H1 (cell line): ENCODE measurements around the gene CELF2. TPM values are rescaled to one million over a fixed set of nuclear protein-coding genes. Genes with fewer than 3 reads are reported as not detected.

ENCODE experiments used
- RBBP5 ChIP-seq: IDR thresholded peaks from 2 replicates; pipeline ENCODE4 v1.7.1; 2012; ENCODE audit warnings: low read depth, mild to moderate bottlenecking, inconsistent platforms, low read length, moderate library complexity, borderline replicate concordance
- RFX5 ChIP-seq: IDR thresholded peaks from 2 replicates; pipeline ENCODE4 v1.6.1; 2011; ENCODE audit warnings: low read depth, low read length, improper control_type of control experiment, borderline replicate concordance
- polyA plus RNA-seq, 7 experiments: library from polyadenylated mRNA; depleted of rRNA in 3 of 7; stranded (reverse) in 5 of 7; unstranded in 2 of 7; fragments of >200 nt in 5 of 7; fragments of 200-250 nt in 2 of 7; gene quantifications; 1 replicate in 5 of 7; 2 replicates in 1 of 7; 4 replicates in 1 of 7; pipeline versions ENCODE4 v1.2.1 to v1.2.3, GENCODE V29; 2011 to 2013; ENCODE audit warnings: missing spikeins in 2 of 7, mixed read lengths in 2 of 7
- total RNA-seq: library from RNA; stranded (reverse); fragmentation: NEBNext Ultra II Directional; extraction: Animal tissue kit (Norgen Biotek cat#: 25700); gene quantifications from 2 replicates; pipeline ENCODE4 v1.2.1, GENCODE V29; 2021
- TF ChIP-seq, protein P1 (sequence below): fragments of 300-600 bp; sonication (generic); IDR thresholded peaks from 2 replicates; pipeline ENCODE4 v1.7.1; 2012; ENCODE audit warnings: low read length, moderate library complexity, mild to moderate bottlenecking, inconsistent platforms; ENCODE audit not compliant: insufficient replicate concordance

Gene CELF2
- total and polyA plus RNA-seq, 2 of the 8 experiments (the other 6 are each of a cell fraction or from before 2014, with no cell fraction given) = 18.3 to 22.7 TPM

DNA sequence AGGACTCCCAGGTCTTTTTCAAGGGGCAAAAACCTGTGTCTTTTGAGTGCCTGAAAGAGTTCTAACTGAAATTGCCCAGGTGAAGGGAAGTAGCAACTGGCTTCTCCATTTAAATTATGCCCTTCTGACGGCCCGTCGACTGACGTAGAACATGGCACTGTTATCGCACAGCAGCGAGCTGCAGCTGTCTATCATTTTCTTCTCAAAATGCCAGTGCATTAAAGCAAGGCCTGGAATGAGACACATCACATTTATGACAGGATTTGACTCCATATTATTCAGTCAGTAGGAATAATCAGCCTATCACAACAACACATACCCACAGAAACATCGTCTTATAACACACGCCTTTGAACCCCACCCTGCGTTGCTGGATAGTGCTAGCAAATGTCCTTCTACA lies 69.7 kb downstream of the CELF2 start (continued):
- TF ChIP-seq, protein P1, sequence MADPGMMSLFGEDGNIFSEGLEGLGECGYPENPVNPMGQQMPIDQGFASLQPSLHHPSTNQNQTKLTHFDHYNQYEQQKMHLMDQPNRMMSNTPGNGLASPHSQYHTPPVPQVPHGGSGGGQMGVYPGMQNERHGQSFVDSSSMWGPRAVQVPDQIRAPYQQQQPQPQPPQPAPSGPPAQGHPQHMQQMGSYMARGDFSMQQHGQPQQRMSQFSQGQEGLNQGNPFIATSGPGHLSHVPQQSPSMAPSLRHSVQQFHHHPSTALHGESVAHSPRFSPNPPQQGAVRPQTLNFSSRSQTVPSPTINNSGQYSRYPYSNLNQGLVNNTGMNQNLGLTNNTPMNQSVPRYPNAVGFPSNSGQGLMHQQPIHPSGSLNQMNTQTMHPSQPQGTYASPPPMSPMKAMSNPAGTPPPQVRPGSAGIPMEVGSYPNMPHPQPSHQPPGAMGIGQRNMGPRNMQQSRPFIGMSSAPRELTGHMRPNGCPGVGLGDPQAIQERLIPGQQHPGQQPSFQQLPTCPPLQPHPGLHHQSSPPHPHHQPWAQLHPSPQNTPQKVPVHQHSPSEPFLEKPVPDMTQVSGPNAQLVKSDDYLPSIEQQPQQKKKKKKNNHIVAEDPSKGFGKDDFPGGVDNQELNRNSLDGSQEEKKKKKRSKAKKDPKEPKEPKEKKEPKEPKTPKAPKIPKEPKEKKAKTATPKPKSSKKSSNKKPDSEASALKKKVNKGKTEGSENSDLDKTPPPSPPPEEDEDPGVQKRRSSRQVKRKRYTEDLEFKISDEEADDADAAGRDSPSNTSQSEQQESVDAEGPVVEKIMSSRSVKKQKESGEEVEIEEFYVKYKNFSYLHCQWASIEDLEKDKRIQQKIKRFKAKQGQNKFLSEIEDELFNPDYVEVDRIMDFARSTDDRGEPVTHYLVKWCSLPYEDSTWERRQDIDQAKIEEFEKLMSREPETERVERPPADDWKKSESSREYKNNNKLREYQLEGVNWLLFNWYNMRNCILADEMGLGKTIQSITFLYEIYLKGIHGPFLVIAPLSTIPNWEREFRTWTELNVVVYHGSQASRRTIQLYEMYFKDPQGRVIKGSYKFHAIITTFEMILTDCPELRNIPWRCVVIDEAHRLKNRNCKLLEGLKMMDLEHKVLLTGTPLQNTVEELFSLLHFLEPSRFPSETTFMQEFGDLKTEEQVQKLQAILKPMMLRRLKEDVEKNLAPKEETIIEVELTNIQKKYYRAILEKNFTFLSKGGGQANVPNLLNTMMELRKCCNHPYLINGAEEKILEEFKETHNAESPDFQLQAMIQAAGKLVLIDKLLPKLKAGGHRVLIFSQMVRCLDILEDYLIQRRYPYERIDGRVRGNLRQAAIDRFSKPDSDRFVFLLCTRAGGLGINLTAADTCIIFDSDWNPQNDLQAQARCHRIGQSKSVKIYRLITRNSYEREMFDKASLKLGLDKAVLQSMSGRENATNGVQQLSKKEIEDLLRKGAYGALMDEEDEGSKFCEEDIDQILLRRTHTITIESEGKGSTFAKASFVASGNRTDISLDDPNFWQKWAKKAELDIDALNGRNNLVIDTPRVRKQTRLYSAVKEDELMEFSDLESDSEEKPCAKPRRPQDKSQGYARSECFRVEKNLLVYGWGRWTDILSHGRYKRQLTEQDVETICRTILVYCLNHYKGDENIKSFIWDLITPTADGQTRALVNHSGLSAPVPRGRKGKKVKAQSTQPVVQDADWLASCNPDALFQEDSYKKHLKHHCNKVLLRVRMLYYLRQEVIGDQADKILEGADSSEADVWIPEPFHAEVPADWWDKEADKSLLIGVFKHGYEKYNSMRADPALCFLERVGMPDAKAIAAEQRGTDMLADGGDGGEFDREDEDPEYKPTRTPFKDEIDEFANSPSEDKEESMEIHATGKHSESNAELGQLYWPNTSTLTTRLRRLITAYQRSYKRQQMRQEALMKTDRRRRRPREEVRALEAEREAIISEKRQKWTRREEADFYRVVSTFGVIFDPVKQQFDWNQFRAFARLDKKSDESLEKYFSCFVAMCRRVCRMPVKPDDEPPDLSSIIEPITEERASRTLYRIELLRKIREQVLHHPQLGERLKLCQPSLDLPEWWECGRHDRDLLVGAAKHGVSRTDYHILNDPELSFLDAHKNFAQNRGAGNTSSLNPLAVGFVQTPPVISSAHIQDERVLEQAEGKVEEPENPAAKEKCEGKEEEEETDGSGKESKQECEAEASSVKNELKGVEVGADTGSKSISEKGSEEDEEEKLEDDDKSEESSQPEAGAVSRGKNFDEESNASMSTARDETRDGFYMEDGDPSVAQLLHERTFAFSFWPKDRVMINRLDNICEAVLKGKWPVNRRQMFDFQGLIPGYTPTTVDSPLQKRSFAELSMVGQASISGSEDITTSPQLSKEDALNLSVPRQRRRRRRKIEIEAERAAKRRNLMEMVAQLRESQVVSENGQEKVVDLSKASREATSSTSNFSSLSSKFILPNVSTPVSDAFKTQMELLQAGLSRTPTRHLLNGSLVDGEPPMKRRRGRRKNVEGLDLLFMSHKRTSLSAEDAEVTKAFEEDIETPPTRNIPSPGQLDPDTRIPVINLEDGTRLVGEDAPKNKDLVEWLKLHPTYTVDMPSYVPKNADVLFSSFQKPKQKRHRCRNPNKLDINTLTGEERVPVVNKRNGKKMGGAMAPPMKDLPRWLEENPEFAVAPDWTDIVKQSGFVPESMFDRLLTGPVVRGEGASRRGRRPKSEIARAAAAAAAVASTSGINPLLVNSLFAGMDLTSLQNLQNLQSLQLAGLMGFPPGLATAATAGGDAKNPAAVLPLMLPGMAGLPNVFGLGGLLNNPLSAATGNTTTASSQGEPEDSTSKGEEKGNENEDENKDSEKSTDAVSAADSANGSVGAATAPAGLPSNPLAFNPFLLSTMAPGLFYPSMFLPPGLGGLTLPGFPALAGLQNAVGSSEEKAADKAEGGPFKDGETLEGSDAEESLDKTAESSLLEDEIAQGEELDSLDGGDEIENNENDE = no peak
- TF ChIP-seq RFX5 (no peak), RBBP5 (no peak)
